Mesothelial cell of epicardium (in vitro differentiated cells): Measurements from ENCODE around the gene ABCA5. TPM values are rescaled to one million over a fixed set of nuclear protein-coding genes. Genes with fewer than 3 reads are reported as not detected.

Experiments
- DNase-seq, 2 experiments: peaks; one replicate each; pipeline ENCODE4 v3.0.0; 2021; ENCODE audit warnings: low spot score in 2 of 2; ENCODE audit not compliant: unreplicated experiment in 2 of 2
- H3K27ac Mint-ChIP-seq: 2 replicates; pipeline ENCODE4 v1.8.0; 2021; ENCODE audit warnings: mixed read lengths
- H3K27me3 Mint-ChIP-seq: 2 replicates; pipeline ENCODE4 v1.8.0; 2021; ENCODE audit warnings: low read depth, mixed read lengths
- H3K36me3 Mint-ChIP-seq: 2 replicates; pipeline ENCODE4 v1.8.0; 2021; ENCODE audit warnings: mixed read lengths
- H3K4me1 Mint-ChIP-seq: 2 replicates; pipeline ENCODE4 v1.8.0; 2021; ENCODE audit warnings: mixed read lengths
- H3K4me3 Mint-ChIP-seq: 2 replicates; pipeline ENCODE4 v1.8.0; 2021; ENCODE audit warnings: mild to moderate bottlenecking, moderate library complexity, mixed read lengths
- H3K9me3 Mint-ChIP-seq: 2 replicates; pipeline ENCODE4 v1.8.0; 2021; ENCODE audit warnings: mixed read lengths
- total RNA-seq: library from RNA; stranded (reverse); gene quantifications from 3 replicates; pipeline ENCODE4 v1.2.1, GENCODE V29; 2021
- TF ChIP-seq, protein P1 (sequence below): fragments of 200-600 bp; sonication (generic); IDR thresholded peaks from one replicate; pipeline ENCODE4 v1.5.0; 2021; ENCODE audit warnings: antibody characterized with exemption; ENCODE audit not compliant: unreplicated experiment

ABCA5 gene
- total RNA-seq, 1 donor from 2014 or later = 12.5 TPM

GRCh38 chr17:69231521-69231920, 95.4 kb downstream of the ABCA5 start:
- no peak for DNase-seq
- Mint-ChIP-seq H3K36me3 (no peaks in the 10 kb centered on the region), H3K4me1 (peaks cover 2% of the 10 kb centered on the region), H3K9me3 (peaks cover 30% of the 10 kb centered on the region), H3K4me3 (no peak overlapping the region), H3K27ac (no peak overlapping the region), H3K27me3 (peaks cover 6% of the 10 kb centered on the region)
- TF ChIP-seq, protein P1, sequence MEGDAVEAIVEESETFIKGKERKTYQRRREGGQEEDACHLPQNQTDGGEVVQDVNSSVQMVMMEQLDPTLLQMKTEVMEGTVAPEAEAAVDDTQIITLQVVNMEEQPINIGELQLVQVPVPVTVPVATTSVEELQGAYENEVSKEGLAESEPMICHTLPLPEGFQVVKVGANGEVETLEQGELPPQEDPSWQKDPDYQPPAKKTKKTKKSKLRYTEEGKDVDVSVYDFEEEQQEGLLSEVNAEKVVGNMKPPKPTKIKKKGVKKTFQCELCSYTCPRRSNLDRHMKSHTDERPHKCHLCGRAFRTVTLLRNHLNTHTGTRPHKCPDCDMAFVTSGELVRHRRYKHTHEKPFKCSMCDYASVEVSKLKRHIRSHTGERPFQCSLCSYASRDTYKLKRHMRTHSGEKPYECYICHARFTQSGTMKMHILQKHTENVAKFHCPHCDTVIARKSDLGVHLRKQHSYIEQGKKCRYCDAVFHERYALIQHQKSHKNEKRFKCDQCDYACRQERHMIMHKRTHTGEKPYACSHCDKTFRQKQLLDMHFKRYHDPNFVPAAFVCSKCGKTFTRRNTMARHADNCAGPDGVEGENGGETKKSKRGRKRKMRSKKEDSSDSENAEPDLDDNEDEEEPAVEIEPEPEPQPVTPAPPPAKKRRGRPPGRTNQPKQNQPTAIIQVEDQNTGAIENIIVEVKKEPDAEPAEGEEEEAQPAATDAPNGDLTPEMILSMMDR = no peak

GRCh38 chr17:69230939-69231338, 96.0 kb downstream of the ABCA5 start:
- Mint-ChIP-seq H3K27me3 (peaks cover 6% of the 10 kb centered on the region), H3K36me3 (no peaks in the 10 kb centered on the region), H3K9me3 (peaks cover 30% of the 10 kb centered on the region), H3K4me3 (no peak overlapping the region), H3K4me1 (peaks cover 2% of the 10 kb centered on the region), H3K27ac (no peak overlapping the region)
- TF ChIP-seq, protein P1 = no peak
- DNase-seq = no peak

DNA sequence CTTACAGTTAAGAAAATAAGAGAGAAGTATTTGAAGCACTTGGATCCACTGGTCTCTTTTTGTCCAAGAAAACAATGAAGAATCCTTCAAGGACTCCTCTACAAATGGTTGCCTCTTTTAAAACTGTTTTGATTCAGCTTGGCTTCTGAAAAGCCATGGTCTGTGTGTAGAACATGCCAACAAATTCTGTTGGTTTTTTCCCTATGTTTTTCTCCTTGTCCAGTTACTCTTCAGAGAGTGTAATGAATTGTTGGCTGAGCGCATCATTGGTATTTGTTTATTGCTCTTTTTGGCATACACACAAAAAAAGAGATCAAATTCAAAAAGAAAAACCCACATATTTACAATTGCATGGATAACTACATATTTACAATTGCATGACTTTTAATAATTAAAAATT, 98.4 kb downstream of the ABCA5 start, which contains the start of gene ABCA10:
Gene ABCA10 (minus strand): TSS at position 249 of the 400 bp plus-strand sequence. CDS start 3,466 bp downstream, outside the sequence.
- Mint-ChIP-seq H3K9me3 (peaks cover 29% of the 10 kb centered on the region), H3K4me3 (no peak within 1 kb of the TSS), H3K36me3 (no peaks in the 10 kb centered on the region), H3K27ac (no peak within 1 kb of the TSS), H3K27me3 (peaks cover 6% of the 10 kb centered on the region), H3K4me1 (no peaks in the 10 kb centered on the region)
- no peak for DNase-seq
- TF ChIP-seq, protein P1 = no peak

DNA sequence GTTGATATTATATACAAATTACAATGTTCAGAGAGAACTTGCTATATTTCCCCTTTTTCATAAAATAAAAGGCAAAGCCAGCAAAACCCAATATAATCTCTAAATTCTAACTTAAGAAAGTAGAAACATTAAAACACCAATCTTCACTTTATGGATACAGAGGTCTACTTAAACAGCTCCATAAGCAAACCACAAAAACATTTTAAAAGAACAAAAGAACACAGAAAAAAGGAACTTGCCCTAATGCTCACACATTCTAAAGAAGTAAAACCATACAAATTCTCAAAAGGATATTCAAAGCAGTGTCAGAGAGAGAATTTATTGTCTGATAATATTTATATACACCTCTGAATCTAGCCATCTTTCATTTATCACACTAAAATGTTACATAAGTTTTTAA, 98.9 kb downstream of the ABCA5 start:
- Mint-ChIP-seq H3K4me3 (no peak overlapping the region), H3K27ac (no peak overlapping the region), H3K4me1 (no peaks in the 10 kb centered on the region), H3K9me3 (peaks cover 23% of the 10 kb centered on the region), H3K27me3 (peaks cover 6% of the 10 kb centered on the region), H3K36me3 (no peaks in the 10 kb centered on the region)
- no peak for DNase-seq
- TF ChIP-seq, protein P1 = no peak

DNA sequence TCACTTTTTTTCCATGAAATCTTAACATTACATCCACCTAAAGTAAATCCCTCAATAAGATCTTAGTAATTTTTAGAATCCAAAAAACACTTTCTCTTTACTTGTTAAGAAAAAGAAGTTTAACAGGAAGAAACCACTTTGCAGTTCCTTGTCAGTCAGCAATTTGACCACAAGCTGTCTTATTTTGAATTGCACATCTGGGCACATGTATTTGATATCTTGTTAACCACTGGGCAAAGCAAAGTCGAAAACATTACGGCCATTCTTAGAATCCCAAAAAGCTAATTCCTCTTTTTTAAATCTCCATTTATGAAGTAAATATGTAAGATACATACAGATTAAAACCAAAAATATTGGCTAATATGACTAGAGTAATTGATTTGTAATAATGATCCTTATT, 99.4 kb downstream of the ABCA5 start:
- Mint-ChIP-seq H3K36me3 (no peaks in the 10 kb centered on the region), H3K4me1 (no peaks in the 10 kb centered on the region), H3K27ac (no peak overlapping the region), H3K9me3 (peaks cover 19% of the 10 kb centered on the region), H3K27me3 (peaks cover 6% of the 10 kb centered on the region), H3K4me3 (no peak overlapping the region)
- no peak for DNase-seq
- TF ChIP-seq, protein P1 = no peak

DNA sequence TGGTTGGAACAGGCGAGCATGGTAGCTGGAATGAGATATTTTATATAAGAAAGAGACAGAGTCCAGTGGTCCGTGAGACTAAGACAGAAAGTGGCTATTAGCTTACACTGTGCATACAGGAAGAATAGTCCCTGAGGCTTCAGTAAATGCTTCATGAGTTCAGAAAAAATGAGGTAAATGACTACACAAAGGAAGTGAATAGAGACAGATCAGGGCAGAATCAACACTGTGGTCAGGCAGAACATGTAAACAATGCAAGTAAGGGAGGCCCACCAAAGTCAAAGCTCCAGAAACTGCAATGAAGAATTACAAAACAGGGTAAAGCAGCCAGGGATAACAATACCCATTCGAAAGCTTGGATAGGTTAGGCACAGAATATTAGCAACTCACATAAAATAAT, 103.1 kb downstream of the ABCA5 start:
- H3K27me3 Mint-ChIP-seq = peaks cover 16% of the 10 kb centered on the region
- no peaks in the 10 kb centered on the region for H3K9me3 Mint-ChIP-seq
- no peak overlapping the region for H3K4me3 Mint-ChIP-seq
- no peaks in the 10 kb centered on the region for H3K36me3 Mint-ChIP-seq
- no peak for DNase-seq
- H3K27ac Mint-ChIP-seq = no peak overlapping the region
- no peaks in the 10 kb centered on the region for H3K4me1 Mint-ChIP-seq
- TF ChIP-seq, protein P1 = no peak
